ENCODE results near the gene HEXD.
"Not testable (repeated sequence)": the region's sequence is repeated elsewhere in the genome, so short reads cannot be mapped to it uniquely, and the experiment has no call there.

HEXD gene

GRCh38 chr17:82382220-82382932 is 35.8 kb upstream of the HEXD start:
- DNase-seq (ENCODE audit: low spot score), result not testable (repeated sequence)

- no peak for DNase-seq (ENCODE audit: low spot score)
Measured at GRCh38 chr17:82382933-82383255, 35.3 kb upstream of the HEXD start.

GRCh38 chr17:82383411-82383810 is 34.7 kb upstream of the HEXD start:
- DNase-seq (ENCODE audit: low spot score), result no peak

- DNase-seq (ENCODE audit: low spot score), result no peak
Measured at GRCh38 chr17:82384051-82384729, 34.0 kb upstream of the HEXD start.

- no peak for DNase-seq (ENCODE audit: low spot score)
Measured at GRCh38 chr17:82384730-82385481, 33.2 kb upstream of the HEXD start.

- no peak for DNase-seq (ENCODE audit: low spot score)
Measured at GRCh38 chr17:82385559-82386254, 32.4 kb upstream of the HEXD start.

GRCh38 chr17:82386255-82386831 is 31.8 kb upstream of the HEXD start:
- no peak for DNase-seq (ENCODE audit: low spot score)

- DNase-seq (ENCODE audit: low spot score), result no peak
Measured at GRCh38 chr17:82386881-82387704, 31.1 kb upstream of the HEXD start.

GRCh38 chr17:82387705-82388106 is 30.4 kb upstream of the HEXD start:
- DNase-seq (ENCODE audit: low spot score), result no peak

- no peak for DNase-seq (ENCODE audit: low spot score)
Measured at GRCh38 chr17:82388223-82388921, 29.8 kb upstream of the HEXD start.

- DNase-seq (ENCODE audit: low spot score), result no peak
Measured at GRCh38 chr17:82388922-82389283, 29.2 kb upstream of the HEXD start.

- no peak for DNase-seq (ENCODE audit: low spot score)
Measured at GRCh38 chr17:82389379-82389778, 28.8 kb upstream of the HEXD start.

GRCh38 chr17:82390015-82390859 is 27.9 kb upstream of the HEXD start:
- DNase-seq (ENCODE audit: low spot score), result no peak

GRCh38 chr17:82390860-82391435 is 27.2 kb upstream of the HEXD start:
- DNase-seq (ENCODE audit: low spot score), result no peak

- DNase-seq (ENCODE audit: low spot score), result no peak
Measured at GRCh38 chr17:82391496-82392066, 26.6 kb upstream of the HEXD start.

GRCh38 chr17:82392209-82392920 is 25.8 kb upstream of the HEXD start:
- no peak for DNase-seq (ENCODE audit: low spot score)

GRCh38 chr17:82392941-82393340 is 25.2 kb upstream of the HEXD start:
- no peak for DNase-seq (ENCODE audit: low spot score)

- DNase-seq (ENCODE audit: low spot score), result no peak
Measured at GRCh38 chr17:82394278-82394677, 23.9 kb upstream of the HEXD start.

All from putamen (tissue), 1 donor.